Measurements from ENCODE around the gene DRAM2. TPM values are rescaled to one million over a fixed set of nuclear protein-coding genes. Genes with fewer than 3 reads are reported as not detected.

The DRAM2 gene
- total and polyA plus RNA-seq, 9 of the 15 experiments (the other 6 are each of a cell fraction or from before 2014, with no cell fraction given) = 29.0 to 161 (median 53.5) TPM

- no peak for TF ChIP-seq TOE1 (IDR thresholded peaks at IDR 0.05; ENCODE audit: borderline replicate concordance)
- no peak for TF ChIP-seq TOE1 (CRISPR knock-in tag; IDR thresholded peaks at IDR 0.05; ENCODE audit: borderline replicate concordance, low read depth)
- no peak for TF ChIP-seq ZNF253 (CRISPR knock-in tag; conservative IDR thresholded peaks at IDR 0.05)
- no peak for TF ChIP-seq RAD51 (IDR thresholded peaks at IDR 0.05; ENCODE audit: borderline replicate concordance, low read depth)
- no peak for TF ChIP-seq KDM1A (IDR thresholded peaks at IDR 0.05)
- no peak for TF ChIP-seq ZFPM2 (CRISPR knock-in tag; IDR thresholded peaks at IDR 0.05)
- TF ChIP-seq RUNX1 (IDR thresholded peaks at IDR 0.05; ENCODE audit: low read depth) = no peak
- peak; percentile 94 for TF ChIP-seq MAFG (tag; conservative IDR thresholded peaks at IDR 0.05)
- TF ChIP-seq GMEB1 (CRISPR knock-in tag; IDR thresholded peaks at IDR 0.05) = no peak
- TF ChIP-seq L3MBTL2 (IDR thresholded peaks at IDR 0.05) = peak; percentile 68; the same call in 1 of the 2 replicates
- no peak for TF ChIP-seq ZNF263 (CRISPR knock-in tag; IDR thresholded peaks at IDR 0.05; ENCODE audit: borderline replicate concordance)
- peak in 1 of 2 experiments; percentile 55; a peak in 2 of 4 replicates for TF ChIP-seq ZNF639 (CRISPR knock-in tag; conservative IDR thresholded peaks at IDR 0.05 in 1 of 2, IDR thresholded peaks at IDR 0.05 in 1 of 2)
- no peak; the same call in 1 of the 2 replicates for TF ChIP-seq MYNN (IDR thresholded peaks at IDR 0.05)
- no peak for TF ChIP-seq MYNN (CRISPR knock-in tag; IDR thresholded peaks at IDR 0.05)
- TF ChIP-seq FOXJ2 (tag; IDR thresholded peaks at IDR 0.05) = no peak
- no peak for TF ChIP-seq ZNF146 (CRISPR knock-in tag; IDR thresholded peaks at IDR 0.05; ENCODE audit: unreplicated experiment)
- no peak for TF ChIP-seq RBM22 (IDR thresholded peaks at IDR 0.05; ENCODE audit: low read depth, low read length, poor library complexity, severe bottlenecking)
- TF ChIP-seq ZNF134 (CRISPR knock-in tag; conservative IDR thresholded peaks at IDR 0.05) = no peak
- no peak for TF ChIP-seq ZNF79 (CRISPR knock-in tag; IDR thresholded peaks at IDR 0.05; ENCODE audit: low read depth)
- no peak for TF ChIP-seq ESRRB (CRISPR knock-in tag; IDR thresholded peaks at IDR 0.05; ENCODE audit: borderline replicate concordance)
- 0 out of 2 replicates have a peak, but pooled peaks have one; percentile 26 for TF ChIP-seq ZNF766 (CRISPR knock-in tag; conservative IDR thresholded peaks at IDR 0.05)
- TF ChIP-seq PHF8 (IDR thresholded peaks at IDR 0.05; ENCODE audit: borderline replicate concordance, low read length) = peak; percentile 30; the same call in 1 of the 2 replicates
Observed at GRCh38 chr1:111101854-111102642, 37.8 kb downstream of the DRAM2 start (continued).

All from K562 (cell line).